ENCODE measurements around the gene DNAAF6.
"Not testable (repeated sequence)": the region's sequence is repeated elsewhere in the genome, so short reads cannot be mapped to it uniquely, and the experiment has no call there.

DNAAF6 gene

GRCh38 chrX:107205770-107206696, at the start of gene DNAAF6, which contains the start of gene NUP62CL:
Gene DNAAF6, plus strand, starts transcription at chrX:107206611. Its CDS starts 6,265 bp downstream, at chrX:107212876.
Gene NUP62CL, minus strand, starts transcription at chrX:107206433. Its CDS starts 31,287 bp downstream, at chrX:107175146.
- peak; percentile 65 for DNase-seq (ENCODE audit: low spot score)

GRCh38 chrX:107157618-107158017, 48.8 kb upstream of the DNAAF6 start:
- not testable (repeated sequence) for DNase-seq (ENCODE audit: low spot score)

GRCh38 chrX:107167163-107167921, 39.1 kb upstream of the DNAAF6 start:
- DNase-seq (ENCODE audit: low spot score), result no peak

GRCh38 chrX:107168257-107168656, 38.2 kb upstream of the DNAAF6 start:
- no peak for DNase-seq (ENCODE audit: low spot score)

GRCh38 chrX:107168712-107169111, 37.7 kb upstream of the DNAAF6 start:
- no peak for DNase-seq (ENCODE audit: low spot score)

GRCh38 chrX:107171369-107172102, 34.9 kb upstream of the DNAAF6 start:
- no peak for DNase-seq (ENCODE audit: low spot score)

GRCh38 chrX:107197319-107197718, 9.1 kb upstream of the DNAAF6 start:
- no peak for DNase-seq (ENCODE audit: low spot score)

- not testable (repeated sequence) for DNase-seq (ENCODE audit: low spot score)
Measured at GRCh38 chrX:107198074-107198473, 8.3 kb upstream of the DNAAF6 start.

- DNase-seq (ENCODE audit: low spot score), result no peak
Measured at GRCh38 chrX:107199491-107199890, 6.9 kb upstream of the DNAAF6 start.

GRCh38 chrX:107204068-107204605, 2.3 kb upstream of the DNAAF6 start:
- DNase-seq (ENCODE audit: low spot score), result no peak

GRCh38 chrX:107206697-107207065, 270 bp downstream of the DNAAF6 start:
- no peak for DNase-seq (ENCODE audit: low spot score)

- DNase-seq (ENCODE audit: low spot score), result no peak
Measured at GRCh38 chrX:107207089-107207488, 678 bp downstream of the DNAAF6 start.

GRCh38 chrX:107207943-107208342, 1.5 kb downstream of the DNAAF6 start:
- DNase-seq (ENCODE audit: low spot score), result no peak

- DNase-seq (ENCODE audit: low spot score), result no peak
Measured at GRCh38 chrX:107213477-107213876, 7.1 kb downstream of the DNAAF6 start.

- DNase-seq (ENCODE audit: low spot score), result no peak
Measured at GRCh38 chrX:107226757-107227156, 20.3 kb downstream of the DNAAF6 start.

GRCh38 chrX:107227780-107228485, 21.5 kb downstream of the DNAAF6 start:
- no peak for DNase-seq (ENCODE audit: low spot score)

- DNase-seq (ENCODE audit: low spot score), result no peak
Measured at GRCh38 chrX:107228486-107228819, 22.0 kb downstream of the DNAAF6 start.

GRCh38 chrX:107272431-107272921, 66.1 kb downstream of the DNAAF6 start:
- DNase-seq (ENCODE audit: low spot score), result no peak

- no peak for DNase-seq (ENCODE audit: low spot score)
Measured at GRCh38 chrX:107273795-107274194, 67.4 kb downstream of the DNAAF6 start.

GRCh38 chrX:107288676-107289075, 82.3 kb downstream of the DNAAF6 start:
- no peak for DNase-seq (ENCODE audit: low spot score)

GRCh38 chrX:107290019-107290418, 83.6 kb downstream of the DNAAF6 start:
- DNase-seq (ENCODE audit: low spot score), result no peak

Data from left forelimb (tissue), 1 donor.